ENCODE measurements around the gene DEPP1.

DNA sequence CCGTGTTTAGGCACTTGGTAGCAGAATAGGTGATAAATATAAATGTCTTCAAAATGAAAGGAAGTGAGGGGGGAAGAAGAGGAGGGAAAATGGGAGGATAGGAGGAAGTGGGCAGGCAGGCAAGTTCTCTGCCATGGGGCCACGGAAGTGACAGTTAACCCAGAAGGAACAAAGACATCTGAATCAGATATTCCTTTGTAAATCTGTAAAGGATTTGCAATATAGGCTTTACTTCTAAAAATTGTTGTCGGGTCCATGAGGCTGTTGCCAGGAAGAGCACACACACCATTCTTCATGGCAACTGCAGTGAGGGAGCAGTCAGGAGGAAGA, 42.7 kb downstream of the DEPP1 start:
- TF ChIP-seq, protein P1, sequence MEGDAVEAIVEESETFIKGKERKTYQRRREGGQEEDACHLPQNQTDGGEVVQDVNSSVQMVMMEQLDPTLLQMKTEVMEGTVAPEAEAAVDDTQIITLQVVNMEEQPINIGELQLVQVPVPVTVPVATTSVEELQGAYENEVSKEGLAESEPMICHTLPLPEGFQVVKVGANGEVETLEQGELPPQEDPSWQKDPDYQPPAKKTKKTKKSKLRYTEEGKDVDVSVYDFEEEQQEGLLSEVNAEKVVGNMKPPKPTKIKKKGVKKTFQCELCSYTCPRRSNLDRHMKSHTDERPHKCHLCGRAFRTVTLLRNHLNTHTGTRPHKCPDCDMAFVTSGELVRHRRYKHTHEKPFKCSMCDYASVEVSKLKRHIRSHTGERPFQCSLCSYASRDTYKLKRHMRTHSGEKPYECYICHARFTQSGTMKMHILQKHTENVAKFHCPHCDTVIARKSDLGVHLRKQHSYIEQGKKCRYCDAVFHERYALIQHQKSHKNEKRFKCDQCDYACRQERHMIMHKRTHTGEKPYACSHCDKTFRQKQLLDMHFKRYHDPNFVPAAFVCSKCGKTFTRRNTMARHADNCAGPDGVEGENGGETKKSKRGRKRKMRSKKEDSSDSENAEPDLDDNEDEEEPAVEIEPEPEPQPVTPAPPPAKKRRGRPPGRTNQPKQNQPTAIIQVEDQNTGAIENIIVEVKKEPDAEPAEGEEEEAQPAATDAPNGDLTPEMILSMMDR (conservative IDR thresholded peaks at IDR 0.05; ENCODE audit: low read depth, low read length), result no peak
- TF ChIP-seq EZH2 (IDR thresholded peaks at IDR 0.05; ENCODE audit: borderline replicate concordance, low read depth, low read length, poor library complexity, severe bottlenecking), result no peak

Measured in A673 (cell line).